AG10803 (cell line): Measurements from ENCODE around the gene RUVBL1.
A peak's percentile ranks its signal among the peaks of the same experiment; 100 is the strongest.

Experiments
- DNase-seq: peaks from one replicate; pipeline ENCODE4 v3.0.0; 2010; ENCODE audit warnings: low read depth
- H3K4me3 ChIP-seq: 2 replicates; pipeline ENCODE4 v1.5.1; 2011; ENCODE audit warnings: mild to moderate bottlenecking, low read length, control low read depth
- TF ChIP-seq, protein P1 (sequence below): conservative IDR thresholded peaks from 2 replicates; pipeline ENCODE4 v1.5.1; 2011; ENCODE audit warnings: mild to moderate bottlenecking, low read length, control low read depth, inconsistent platforms

The RUVBL1 gene

DNA sequence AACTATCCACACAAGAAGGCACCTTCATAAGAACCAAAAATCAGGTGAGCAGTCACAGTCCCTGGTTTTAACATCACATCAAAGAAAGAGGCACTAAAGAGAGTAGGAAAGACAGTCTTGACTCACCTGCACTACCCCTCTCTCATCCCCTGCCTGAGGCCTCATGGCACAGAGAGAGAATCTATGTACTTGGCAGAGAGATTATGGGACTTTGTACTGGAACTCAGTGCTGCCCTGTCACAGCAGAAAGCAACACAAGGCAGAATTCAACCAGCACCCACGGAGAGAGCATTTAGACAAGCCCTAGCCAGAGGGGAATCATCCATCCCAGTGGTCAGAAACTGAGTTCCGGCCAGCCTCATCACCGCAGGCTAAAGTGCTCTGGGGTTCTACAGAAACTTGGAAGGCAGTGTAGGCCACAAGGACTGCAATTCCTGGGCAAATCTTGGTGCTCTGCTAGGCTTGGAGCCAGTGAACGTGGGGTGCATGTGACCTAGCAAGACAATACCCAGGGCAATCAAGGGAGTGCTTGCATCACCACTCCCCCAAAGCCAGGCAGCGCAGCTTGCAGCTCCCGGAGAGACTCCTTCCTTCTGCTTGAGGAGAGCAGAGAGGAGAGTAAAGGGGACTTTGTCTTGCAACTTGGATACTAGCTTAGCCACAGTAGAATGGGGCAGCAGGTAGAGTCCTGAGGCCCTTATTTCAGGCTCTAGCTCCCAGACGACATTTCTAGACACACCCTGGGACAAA, 8.5 kb upstream of the RUVBL1 start:
- TF ChIP-seq, protein P1, sequence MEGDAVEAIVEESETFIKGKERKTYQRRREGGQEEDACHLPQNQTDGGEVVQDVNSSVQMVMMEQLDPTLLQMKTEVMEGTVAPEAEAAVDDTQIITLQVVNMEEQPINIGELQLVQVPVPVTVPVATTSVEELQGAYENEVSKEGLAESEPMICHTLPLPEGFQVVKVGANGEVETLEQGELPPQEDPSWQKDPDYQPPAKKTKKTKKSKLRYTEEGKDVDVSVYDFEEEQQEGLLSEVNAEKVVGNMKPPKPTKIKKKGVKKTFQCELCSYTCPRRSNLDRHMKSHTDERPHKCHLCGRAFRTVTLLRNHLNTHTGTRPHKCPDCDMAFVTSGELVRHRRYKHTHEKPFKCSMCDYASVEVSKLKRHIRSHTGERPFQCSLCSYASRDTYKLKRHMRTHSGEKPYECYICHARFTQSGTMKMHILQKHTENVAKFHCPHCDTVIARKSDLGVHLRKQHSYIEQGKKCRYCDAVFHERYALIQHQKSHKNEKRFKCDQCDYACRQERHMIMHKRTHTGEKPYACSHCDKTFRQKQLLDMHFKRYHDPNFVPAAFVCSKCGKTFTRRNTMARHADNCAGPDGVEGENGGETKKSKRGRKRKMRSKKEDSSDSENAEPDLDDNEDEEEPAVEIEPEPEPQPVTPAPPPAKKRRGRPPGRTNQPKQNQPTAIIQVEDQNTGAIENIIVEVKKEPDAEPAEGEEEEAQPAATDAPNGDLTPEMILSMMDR: no peak
- DNase-seq: no peak
- H3K4me3 ChIP-seq: no peak overlapping the region

DNA sequence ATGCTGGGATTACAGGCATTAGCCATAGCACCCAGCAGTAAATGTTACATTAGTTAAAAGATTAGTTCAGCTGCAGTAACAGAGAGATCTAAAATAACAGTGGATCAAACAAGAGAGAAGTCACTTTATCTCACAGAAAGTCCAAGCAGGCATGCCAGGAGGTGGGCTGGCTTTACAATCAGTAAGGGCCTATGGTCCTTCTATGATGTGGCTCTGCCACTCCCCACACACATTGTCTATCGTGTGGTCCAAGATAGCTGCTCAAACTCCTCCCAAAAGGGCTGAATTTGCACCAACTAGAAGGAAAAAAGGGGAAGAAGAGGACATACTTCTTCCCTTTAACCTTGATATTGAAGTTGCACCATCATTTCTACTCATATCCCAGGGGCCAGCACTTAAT, 4.6 kb upstream of the RUVBL1 start:
- H3K4me3 ChIP-seq: no peak overlapping the region
- no peak for DNase-seq

DNA sequence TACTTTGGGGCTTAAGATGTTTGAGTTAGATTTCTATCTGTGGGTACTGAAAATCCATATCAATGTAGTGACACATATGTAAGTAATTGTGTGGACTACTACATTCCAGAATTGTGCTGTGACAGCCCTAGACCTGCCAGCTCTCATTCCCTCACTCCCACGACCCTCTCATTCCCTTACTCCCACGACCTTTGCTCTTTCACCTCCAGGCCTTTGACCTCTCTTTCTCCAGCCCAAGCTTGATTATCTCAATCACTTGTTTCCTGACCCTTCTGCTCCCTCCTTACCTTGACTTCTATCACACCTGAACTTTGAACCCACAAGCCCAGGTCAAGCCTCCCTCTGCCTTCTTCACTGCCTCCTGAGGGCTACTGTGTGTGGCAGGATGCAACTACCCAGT, 3.6 kb upstream of the RUVBL1 start:
- DNase-seq: no peak
- TF ChIP-seq, protein P1: no peak
- no peak overlapping the region for H3K4me3 ChIP-seq

More for the DNA sequence above, 4.6 kb upstream of the RUVBL1 start:
- TF ChIP-seq, protein P1: no peak

DNA sequence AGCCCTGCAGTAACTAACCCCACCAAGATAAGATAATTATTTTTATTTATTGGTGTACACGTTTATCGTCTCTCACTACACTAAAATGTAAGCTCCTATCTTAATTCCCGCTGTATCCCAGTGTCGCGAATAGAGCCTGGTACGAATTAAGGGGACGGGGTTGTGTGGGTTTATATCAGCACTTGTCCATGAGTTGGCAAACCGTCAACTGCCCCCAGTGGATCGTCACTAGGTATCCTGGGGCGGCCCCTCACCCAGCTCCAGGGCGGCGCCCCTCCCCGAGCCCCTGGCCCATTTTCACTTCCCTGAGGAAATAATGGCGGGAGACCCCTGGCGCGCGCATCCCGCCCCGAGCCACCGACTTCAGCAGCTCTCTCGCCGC, 465 bp downstream of the RUVBL1 start:
- H3K4me3 ChIP-seq: peak overlapping the region; percentile 97
- no peak for DNase-seq
- TF ChIP-seq, protein P1: no peak

DNA sequence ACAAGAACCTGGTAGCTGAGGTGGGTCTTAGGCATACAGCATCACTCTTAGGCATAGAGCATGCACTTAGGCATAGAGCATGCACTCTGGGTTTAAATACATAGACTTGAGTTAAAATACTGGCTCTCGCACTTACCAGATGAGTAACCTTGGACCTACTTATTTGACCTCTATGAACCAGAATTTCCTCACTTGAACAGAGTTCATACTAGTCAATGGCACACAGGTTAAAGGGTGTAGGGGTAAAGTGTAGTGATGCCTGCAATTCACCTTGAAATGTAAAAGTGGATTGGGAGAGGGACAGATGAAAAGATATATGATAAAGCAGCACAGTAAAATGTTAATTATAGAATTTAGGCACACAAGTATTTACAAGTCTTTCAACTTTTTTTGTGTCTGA, 1.6 kb downstream of the RUVBL1 start:
- TF ChIP-seq, protein P1: no peak
- H3K4me3 ChIP-seq: no peak overlapping the region
- DNase-seq: no peak

DNA sequence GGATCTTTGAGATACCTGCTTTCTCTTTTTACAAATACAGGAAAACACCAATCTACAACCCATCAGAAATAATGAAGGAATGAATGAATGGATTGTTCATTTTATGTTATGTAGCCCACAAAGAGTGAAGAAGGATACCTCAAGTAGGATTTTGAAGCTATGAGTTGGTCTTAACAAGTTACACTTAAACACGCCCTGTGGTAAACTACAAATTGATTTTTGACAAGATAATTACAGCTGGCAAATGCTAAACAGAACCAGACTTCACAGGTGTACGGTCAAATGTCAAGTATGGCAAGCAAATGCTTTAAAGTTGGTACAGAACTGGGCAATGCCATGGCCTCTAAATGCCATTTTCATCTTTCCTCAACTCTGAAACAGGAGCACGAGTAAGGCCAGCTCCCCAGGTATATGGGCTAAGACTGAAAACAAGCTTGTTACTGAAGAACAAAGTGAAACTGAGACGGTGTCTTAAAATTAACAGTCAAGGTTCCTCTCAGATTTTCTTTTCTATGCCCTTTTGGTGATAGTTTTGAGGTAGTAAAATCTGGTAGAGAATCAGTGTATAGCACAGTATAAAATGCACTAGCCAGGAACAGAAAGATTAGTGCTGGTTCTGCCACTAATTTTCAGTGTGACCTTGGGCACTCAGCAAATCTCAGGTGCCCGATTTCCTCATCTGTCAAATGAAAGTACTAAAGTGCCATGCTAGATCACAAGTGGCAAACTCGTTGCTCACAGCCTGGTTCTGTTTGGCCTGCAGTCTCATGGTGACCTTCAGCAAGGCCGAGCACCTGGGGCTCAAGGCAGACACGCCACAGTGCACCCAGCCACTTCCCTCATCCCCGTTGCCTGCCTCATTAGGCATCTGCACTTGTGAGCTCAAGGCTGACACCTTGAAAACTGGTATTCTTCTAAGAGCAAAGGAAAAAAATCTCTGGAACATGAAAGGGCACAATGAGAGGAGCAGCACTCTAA, 9.5 kb downstream of the RUVBL1 start:
- no peak overlapping the region for H3K4me3 ChIP-seq
- TF ChIP-seq, protein P1: no peak
- no peak for DNase-seq
